ENCODE data around the gene PSMD9. TPM values are rescaled to one million over a fixed set of nuclear protein-coding genes. Genes with fewer than 3 reads are reported as not detected.
"Not testable (repeated sequence)": the region's sequence is repeated elsewhere in the genome, so short reads cannot be mapped to it uniquely, and the experiment has no call there.

PSMD9 gene
- total RNA-seq, 1 donor from 2014 or later: 24.6 TPM

DNA sequence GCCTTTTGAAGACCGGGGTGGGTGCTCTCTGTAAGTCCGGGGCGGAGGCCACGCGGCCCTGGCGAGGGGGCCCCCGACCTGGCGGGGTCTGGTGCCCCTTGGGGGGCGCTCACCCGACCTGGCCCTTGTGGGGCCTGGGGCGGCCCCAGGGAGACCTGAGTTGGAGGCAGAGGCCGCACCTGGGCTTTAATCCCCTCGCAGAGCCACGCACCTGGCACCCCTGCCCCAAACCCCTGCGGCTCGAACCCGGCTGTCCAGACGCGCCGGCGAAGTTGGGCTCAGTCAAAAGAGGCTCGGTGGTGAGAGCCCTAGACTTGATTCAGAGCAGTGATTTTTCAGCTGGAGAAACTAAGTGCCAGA lies 30.1 kb downstream of the PSMD9 start:
- no peak for DNase-seq (ENCODE audit: low spot score)

DNA sequence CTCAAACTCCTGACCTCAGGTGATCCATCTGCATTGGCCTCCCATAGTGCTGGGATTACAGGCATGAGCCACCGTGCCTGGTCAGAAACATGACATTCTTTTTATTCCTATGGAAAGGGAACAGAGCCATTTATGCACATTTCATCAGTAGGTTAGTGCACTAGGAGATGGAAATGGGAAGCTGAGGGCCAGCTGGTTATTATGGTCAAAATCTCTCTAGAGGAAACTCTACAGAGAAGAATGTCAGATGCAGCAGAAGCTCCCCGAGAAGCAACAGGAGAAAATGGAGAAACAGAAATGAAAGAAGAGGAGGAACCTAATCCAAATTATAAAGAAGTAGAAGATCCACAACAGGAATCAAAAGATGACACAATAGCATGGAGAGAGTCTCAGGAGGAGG lies 32.5 kb downstream of the PSMD9 start:
- DNase-seq (ENCODE audit: low spot score): no peak

GRCh38 chr12:121925358-121925695 lies 36.7 kb downstream of the PSMD9 start:
- DNase-seq (ENCODE audit: low spot score): peak; percentile 34

GRCh38 chr12:121926874-121927706 lies 38.5 kb downstream of the PSMD9 start:
- no peak for DNase-seq (ENCODE audit: low spot score)

DNA sequence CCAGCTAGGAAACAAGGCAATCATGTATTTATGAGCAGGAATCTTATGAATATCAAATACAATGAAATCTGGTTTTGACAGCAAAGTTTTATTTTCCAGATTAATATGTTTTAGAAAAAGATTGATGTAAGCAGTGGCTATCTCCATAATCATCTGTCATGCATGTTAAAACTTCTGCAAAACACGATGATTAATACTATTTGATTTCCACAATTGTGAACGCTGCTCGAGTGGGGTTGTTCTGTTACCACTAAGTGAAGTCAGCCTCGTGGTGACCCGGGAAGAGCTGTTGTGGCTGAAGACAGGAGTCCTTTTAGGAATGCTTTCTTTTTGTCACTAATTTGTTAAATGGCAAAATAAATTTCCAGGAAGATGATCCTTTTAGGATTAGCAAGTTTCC lies 39.2 kb downstream of the PSMD9 start:
- DNase-seq (ENCODE audit: low spot score): no peak

DNA sequence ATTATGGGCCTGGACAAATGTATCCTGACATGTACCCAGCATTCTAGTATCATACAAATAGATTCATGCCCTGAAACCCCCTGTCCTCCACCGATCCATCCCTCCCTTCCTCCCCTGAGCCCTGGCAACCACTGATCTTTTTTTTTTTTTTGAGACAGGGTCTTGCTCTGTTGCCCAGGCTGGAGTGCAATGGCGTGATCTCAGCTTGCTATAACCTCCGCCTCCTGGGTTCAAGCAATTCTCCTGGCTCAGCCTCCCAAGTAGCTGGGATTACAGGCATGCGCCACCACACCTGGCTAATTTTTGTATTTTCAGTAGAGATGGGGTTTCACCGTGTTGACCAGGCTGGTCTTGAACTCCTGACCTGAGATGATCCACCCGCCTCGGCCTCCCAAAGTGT lies 41.0 kb downstream of the PSMD9 start:
- not testable (repeated sequence) for DNase-seq (ENCODE audit: low spot score)

- DNase-seq (ENCODE audit: low spot score): no peak
Measured at GRCh38 chr12:121930862-121931261, 42.3 kb downstream of the PSMD9 start.

- no peak for DNase-seq (ENCODE audit: low spot score)
Measured at GRCh38 chr12:121932176-121932536, 43.6 kb downstream of the PSMD9 start.

- no peak for DNase-seq (ENCODE audit: low spot score)
Measured at GRCh38 chr12:121932914-121933521, 44.4 kb downstream of the PSMD9 start.

DNA sequence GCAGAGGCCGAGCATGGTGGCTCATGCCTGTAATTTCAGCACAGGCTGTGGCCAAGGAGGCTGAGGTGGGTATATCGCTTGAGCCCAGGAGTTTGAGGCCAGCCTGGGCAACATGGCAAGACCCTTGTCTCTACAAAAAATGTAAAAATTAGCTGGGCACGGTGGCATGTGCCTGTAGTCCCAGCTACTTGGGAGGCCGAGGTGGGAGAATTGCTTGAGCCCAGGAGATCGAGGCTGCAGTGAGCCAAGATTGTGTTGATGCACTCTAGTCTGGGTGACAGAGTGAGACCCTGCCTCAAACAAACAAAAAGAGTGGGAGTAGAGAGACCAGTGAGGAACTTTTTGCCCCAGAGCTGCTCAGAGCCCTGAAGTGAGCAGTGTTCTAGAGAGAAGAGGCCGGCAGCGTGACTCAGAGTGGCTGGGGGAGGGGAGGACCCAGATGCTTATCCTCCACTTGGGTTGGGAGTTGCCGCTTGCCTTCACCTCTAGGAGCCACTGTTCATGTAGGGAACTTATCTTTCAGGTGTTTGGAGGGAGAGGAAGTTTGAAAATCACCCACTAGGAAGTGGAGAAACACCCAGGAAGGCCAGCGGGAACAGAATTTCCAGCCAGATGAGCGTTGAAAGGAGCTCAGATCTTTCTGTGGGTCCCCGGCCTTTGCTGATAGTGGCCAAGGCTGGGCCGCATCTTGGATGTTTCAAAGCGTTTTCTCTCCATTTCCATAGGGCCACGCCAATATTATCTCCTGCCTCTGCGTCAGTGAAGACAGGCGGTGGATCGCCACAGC lies 45.1 kb downstream of the PSMD9 start:
- no peak for DNase-seq (ENCODE audit: low spot score)

- DNase-seq (ENCODE audit: low spot score): no peak
Measured at GRCh38 chr12:121934309-121934664, 45.7 kb downstream of the PSMD9 start.

- no peak for DNase-seq (ENCODE audit: low spot score)
Measured at GRCh38 chr12:121937654-121938053, 49.1 kb downstream of the PSMD9 start.

- no peak for DNase-seq (ENCODE audit: low spot score)
Measured at GRCh38 chr12:121939186-121939585, 50.6 kb downstream of the PSMD9 start.

- no peak for DNase-seq (ENCODE audit: low spot score)
Measured at GRCh38 chr12:121939992-121940766, 51.6 kb downstream of the PSMD9 start.

DNA sequence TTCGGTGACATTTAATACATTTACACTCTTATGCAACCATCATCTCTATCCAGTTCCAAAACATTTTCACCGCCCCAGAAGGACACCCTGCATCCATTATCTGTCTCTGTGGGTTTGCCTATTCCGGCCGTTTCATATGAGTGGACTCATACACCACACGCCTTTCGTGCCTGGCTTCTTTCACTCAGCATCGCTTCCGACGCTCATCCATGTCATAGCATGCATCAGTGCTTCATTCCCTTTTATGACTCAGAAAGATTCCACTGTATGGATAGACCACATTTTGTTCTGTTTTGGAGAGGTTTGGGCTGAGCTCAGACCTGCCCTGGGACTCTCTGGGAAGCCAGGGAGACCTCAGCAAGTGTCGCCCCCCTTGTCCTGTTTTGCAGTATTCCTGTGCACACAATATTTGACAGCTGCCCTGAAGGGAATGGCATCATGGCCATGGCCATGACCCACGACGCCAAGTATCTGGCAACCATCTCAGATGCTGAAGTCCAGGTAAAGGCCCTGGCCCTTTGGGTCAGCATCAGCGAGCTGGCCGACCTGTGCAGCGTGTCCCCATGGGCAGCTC lies 53.6 kb downstream of the PSMD9 start:
- DNase-seq (ENCODE audit: low spot score): no peak

DNA sequence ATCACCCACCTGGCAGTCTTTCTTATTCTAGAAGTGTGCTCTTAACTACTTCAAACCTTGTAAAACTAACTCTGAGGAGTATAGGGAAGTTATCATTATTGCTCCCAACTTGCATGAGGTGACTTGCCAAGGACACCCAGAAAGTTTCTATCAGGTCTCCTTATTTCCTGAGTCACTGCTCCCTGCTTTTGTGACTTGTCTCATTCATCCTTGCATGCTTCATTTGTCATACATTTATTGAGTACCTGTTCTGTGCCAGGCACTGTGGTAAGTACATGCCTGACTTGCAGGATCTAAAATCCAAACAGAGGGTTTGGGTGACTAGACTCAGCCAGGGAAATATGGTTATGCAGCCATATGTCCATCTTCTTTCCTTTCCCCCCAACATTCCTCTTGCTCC lies 55.3 kb downstream of the PSMD9 start:
- no peak for DNase-seq (ENCODE audit: low spot score)

- DNase-seq (ENCODE audit: low spot score): no peak
Measured at GRCh38 chr12:121946313-121947025, 57.9 kb downstream of the PSMD9 start.

GRCh38 chr12:121947981-121948380 lies 59.4 kb downstream of the PSMD9 start:
- no peak for DNase-seq (ENCODE audit: low spot score)

GRCh38 chr12:121949648-121950397 lies 61.2 kb downstream of the PSMD9 start:
- peak; percentile 90 for DNase-seq (ENCODE audit: low spot score)

GRCh38 chr12:121953117-121953692 lies 64.6 kb downstream of the PSMD9 start:
- DNase-seq (ENCODE audit: low spot score): no peak

All from umbilical cord (tissue), 2 donors.